GM04504 (cell line): Measurements from ENCODE around the gene AKR1C8.
"Not testable (repeated sequence)": the region's sequence is repeated elsewhere in the genome, so short reads cannot be mapped to it uniquely, and the experiment has no call there.

ENCODE experiments used
- DNase-seq: peaks from one replicate; pipeline ENCODE4 v3.0.0-alpha.2; 2012; ENCODE audit warnings: low read depth

The AKR1C8 gene

DNA sequence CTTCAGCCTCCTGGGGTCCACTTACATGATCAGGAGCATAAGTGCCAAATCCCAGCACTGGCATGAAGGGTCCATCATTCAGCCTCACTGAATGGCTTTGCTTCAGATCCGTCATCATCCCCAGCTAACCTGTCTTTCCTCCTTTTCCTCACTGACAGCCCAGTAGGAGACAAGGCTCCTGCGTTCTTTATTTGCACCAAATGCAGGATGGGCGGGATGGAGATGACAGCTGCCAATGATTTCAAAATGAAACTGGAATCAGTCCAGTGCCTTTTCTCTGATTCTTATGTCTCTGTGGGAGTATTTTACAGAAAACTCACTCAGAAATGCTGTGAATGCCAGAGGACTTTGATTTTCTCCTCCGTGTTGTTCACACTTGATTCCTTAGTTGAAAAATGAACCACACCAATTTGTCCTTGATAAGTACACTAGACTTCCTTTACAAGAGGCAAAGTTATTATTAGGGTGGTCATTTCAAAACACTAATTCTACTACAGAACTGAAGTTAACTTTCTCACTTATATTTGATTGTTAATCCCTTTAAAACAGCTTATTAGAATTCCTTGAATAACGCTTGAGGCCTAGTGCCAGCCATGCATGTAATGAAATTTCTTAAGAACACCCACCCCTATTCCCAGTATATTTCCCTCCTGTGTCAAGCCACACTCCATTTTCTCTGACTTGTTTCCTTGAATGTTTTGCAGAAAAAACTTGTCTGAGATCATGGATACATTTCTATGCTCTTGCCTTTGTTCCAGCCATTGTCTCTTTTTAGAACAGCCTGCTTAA lies at the start of gene AKR1C8:
TSS of gene AKR1C8 (minus strand) at position 164 of the 789 bp plus-strand sequence. CDS start at position 118, 46 bp downstream.
- no peak for DNase-seq

DNA sequence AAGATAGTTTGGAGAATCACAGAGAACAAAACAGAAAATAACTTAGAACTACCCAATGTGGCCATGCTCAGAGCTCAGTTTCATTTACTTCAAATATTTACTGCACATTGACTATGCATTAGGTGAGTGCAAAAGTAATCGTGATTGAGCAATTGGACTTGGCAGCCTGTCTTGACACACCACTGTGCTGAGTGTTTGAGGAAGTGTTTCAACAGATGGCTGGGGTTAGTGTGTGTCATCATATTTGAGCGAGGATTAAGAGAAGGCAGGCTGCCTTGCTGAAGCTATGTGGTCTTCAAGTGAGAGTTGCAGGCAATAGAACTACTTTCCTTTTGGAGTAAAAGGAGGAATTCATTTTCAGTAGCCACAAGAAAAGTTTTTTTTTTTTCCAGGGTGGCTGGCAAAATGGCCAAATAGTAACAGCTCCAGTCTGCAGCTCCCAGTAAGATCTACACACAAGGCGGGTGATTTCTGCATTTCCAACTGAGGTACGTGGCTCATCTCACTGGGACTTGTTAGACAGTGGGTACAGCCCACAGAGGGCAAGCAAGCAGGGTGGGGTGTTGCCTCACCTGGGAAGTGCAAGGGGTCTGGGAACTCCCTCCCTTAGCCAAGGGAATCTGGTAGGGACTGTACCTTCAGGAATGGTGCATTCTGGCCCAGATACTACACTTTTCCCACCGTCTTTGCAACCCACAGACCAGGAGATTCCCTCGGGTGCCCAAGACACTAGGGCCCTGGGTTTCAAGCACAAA lies 49.3 kb upstream of the AKR1C8 start:
- peak; percentile 22 for DNase-seq

DNA sequence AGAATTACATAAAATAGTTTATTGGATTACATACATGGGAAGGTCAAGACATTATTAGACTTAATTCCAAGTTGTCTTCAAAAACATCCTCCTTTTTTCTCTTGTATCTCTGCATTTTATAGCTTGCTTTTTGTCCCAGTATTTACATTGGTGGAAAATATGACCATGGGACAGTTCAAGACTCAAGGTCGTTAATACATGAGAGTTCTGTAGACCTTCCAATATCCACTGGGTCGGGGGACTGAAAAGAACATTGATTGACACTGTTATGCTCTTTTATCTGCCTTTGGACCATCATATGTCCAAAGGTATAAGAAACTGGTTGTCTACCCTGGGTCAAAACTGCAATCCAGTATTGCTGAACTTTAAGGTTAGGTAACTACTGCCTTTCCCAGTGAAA lies 48.4 kb upstream of the AKR1C8 start:
- DNase-seq, result no peak

DNA sequence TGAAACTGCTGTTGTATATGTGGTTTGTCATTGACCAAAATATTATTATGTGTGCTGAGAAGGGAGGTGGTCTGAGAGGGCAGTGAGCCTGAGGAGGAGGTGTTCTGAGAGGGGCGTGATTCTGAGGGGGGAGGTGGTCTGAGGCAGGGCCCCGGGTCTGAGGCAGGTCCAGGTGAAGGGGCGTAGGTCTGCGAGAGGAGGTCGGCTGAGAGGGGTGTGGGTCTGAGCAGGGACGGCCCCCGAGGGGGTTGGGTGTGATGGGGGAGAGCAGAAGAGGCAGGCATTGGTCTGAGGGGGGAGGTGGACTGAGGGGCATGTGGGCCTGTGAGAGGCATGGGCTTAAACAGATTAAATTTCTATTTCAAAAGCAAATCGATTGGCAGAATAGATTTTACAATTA lies 44.1 kb upstream of the AKR1C8 start:
- no peak for DNase-seq

DNA sequence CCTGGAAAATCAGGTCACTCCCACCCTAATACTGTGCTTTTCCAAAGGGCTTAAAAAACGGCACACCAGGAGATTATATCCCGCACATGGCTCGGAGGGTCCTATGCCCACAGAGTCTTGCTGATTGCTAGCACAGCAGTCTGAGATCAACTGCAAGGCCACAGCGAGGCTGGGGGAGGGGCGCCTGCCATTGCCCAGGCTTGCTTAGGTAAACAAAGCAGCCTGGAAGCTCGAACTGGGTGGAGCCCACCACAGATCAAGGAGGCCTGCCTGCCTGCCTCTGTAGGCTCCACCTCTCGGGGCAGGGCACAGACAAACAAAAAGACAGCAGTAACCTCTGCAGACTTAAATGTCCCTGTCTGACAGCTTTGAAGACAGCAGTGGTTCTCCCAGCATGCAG lies 38.0 kb upstream of the AKR1C8 start:
- not testable (repeated sequence) for DNase-seq

DNA sequence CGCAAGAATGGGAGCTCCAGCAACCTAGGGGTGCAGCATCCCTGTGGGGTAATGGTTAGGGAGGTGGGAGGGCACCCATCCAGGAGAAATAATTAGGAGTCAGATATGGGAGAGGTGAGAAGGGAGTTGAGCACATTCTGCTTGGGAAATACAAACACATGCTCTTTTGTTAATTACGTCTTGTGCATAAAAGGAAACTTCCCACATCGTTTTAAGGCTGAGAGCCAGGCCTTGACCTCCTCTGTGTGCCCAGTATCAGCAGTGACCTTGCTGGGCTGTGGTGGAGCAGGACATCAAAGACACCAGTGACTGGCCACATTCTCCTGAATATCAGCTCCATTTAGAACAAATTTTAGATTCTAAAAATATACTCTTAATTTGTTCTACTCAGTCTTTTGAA lies 34.3 kb upstream of the AKR1C8 start:
- no peak for DNase-seq

DNA sequence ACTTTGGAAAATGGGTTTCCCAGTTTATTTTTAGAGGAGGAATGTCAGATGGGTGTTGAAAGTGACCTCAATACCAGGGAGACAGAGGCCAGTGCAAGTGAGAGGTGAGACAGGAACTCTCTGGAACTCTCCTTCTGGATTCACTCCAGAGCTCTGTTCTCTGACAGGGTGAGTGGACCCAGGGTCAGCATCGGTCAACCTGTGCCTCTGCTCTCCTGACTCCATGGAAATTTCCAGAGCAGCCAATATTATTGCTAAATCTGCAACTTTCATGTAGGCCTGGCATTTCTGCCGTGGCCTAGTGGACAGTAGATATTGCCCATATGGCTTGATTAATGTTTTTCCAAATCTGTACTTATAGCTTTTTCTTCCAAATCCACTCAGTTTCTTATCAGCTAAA lies 31.9 kb upstream of the AKR1C8 start:
- DNase-seq, result no peak

DNA sequence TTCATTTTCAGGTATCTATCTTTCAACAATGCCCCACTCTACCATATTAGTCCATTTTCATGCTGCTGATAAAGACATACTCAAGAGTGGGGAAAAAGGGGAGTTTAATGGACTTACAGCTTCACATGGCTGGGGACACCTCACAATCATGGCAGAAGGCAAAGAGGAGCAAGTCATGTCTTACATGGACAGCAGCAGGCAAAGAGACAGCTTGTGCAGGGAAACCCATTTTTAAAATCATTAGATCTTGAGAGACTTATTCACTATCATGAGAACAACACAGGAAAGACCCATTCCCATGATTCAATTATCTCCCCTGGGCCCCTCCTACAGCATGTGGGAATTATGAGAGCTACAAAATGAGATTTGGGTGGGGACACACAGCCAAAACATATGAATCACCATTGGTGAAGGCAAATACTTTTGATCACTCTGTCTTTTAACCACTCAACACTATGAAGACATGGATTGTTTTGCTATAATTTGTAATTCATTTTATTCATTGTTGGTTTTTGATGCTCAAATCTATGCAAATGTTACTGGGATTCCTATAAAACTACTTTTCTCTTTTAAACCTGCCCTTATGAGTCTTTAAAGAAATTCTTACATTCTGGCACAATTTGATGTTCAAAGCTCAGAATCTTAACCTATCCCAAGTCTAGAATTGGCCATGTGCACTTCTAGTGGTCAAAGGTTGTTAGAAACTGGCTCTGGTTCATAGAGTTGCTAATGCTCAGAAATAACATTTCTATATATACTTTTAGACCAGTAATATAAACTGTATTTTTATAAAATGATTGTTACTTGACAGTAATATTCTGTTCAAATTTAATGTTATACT lies 27.0 kb upstream of the AKR1C8 start:
- DNase-seq, result no peak

DNA sequence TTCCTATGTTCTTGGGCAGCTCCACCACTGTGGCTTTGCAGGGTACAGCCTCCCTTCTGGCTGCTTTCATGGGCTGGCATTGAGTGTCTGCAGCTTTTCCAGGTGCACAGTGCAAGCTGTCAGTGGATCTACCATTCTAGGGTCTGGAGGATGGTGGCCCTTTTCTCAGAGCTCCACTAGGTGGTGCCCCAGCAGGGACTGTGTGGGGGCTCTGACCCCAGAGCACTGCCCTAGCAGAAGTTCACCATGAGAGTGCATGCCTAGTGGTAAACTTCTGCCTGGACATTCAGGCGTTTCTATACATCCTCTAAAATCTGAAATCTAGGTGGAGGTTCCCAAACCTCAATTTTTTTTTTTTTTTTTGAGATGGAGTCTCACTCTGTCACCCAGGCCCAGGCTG lies 25.3 kb upstream of the AKR1C8 start:
- DNase-seq, result not testable (repeated sequence)

DNA sequence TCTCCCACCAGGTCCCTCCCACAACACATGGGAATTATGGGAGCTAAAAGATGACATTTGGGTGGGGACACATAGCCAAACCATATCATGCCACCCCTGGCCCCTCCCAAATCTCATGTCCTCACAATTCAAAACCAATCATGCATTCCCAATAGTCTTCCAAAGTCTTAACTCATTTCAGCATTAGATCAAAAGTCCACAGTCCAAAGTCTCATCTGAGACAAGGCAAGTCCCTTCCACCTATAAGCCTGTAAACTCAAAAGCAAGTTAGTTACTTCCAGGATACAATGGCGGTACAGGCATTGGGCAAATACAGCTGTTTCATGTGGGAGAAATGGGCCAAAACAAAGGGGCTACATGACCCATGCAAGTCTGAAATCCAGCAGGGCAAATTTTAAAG lies 24.8 kb upstream of the AKR1C8 start:
- DNase-seq, result not testable (repeated sequence)

DNA sequence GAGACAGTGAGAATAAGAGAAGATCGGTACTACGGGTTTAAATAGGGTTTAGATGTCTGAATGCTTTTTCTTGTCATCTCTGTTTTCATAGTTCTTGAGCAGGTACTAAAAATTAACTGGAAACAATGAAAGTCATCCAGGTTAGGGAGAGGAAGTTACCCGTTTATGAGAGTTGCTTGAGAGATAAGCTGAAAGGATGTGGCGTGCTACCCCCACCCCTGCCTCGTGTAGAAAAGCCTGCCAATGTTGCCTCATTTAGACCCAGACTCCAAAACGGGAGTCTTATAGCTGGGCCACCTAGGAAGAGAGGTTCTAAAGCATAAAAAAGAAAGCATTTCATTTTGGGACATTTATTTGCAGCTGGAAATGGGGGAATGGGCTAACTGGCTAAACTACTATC lies 21.8 kb upstream of the AKR1C8 start:
- no peak for DNase-seq

DNA sequence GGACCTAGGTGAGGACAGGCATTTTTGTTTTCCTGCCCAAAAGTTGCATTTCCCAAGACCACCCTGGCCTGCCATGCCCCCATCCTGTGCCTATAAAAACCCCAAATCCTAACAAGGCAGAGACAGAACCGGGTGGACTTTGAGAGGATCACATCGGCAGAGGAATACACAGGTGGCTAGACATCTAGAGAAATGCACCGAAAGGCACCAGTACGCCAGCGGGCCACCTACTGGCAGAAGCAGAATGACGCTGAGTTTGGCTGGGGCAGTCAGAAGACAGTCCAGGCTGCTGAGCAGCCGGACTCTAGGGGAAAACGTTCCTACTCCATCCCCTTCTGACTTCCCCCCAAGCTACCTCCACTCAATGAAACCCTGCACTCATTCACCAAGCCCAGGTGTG lies 14.4 kb upstream of the AKR1C8 start:
- no peak for DNase-seq

DNA sequence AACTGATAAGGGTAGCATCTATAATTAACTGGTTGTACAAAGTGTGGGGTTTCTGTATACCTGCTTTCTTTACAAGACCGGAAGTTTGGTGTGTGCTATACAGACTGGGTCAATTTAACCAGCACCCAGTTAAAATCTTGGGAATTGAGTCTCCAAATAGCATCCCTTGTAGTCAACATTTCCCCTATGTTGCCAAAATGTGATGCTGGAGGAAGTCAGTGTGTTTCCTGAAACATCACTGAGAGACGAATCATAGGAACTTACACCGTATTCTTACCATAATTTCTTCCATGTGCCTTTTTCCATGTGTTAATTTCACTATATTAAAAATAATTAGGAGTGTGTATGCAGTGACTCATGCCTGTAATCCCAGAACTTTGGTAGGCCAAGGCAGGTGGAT lies 13.4 kb upstream of the AKR1C8 start:
- no peak for DNase-seq

DNA sequence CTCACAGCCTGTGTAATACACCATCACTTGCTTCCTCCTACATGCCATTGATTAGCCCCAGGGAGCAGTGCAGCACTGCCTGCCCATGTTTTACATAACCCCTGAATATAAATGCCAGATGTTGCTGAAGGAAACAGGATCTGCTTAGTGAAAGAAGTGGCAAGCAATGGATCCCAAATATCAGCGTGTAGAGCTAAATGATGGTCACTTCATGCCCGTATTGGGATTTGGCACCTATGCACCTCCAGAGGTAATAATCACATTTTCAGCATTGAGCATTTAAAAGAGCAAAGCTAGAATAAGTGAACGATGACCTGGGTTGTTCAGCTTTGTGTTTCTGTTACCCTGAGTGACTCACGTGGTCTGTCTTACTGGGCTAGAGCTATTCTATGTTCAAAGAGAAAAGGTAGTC lies 11.8 kb upstream of the AKR1C8 start, which contains the start of gene AKR1C4:
TSS of gene AKR1C4 (plus strand) at position 136 of the 412 bp plus-strand sequence. CDS start at position 167, 31 bp downstream.
- no peak for DNase-seq

DNA sequence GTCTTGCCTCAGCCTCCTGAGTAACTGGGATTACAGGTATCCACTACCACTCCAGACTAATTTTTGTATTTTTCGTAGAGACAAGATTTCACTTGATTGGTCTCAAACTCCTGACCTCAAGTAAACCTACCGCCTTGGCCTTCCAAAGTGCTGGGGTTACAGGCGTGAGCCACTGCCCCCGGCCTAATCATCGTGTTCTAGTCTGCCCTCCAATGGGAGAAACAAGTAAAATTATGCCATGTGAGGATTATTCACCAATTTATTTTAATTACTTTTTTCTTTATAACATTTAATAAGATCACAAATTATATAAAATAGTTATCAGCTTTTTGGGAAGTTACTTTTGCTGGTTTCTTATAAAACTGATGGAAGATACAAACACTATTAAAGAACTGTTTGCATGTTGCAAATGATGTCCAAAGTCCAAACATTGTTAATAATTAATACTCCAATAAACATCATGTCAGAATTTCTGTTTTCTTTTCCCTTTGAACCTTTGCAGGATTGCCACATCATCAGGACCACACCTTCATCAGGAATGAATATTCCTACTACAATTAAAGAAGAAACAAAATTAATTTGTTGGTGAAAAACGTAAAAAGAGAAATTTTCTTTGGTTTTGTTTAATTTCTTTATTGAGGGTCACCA lies 10.9 kb upstream of the AKR1C8 start:
- DNase-seq, result no peak

DNA sequence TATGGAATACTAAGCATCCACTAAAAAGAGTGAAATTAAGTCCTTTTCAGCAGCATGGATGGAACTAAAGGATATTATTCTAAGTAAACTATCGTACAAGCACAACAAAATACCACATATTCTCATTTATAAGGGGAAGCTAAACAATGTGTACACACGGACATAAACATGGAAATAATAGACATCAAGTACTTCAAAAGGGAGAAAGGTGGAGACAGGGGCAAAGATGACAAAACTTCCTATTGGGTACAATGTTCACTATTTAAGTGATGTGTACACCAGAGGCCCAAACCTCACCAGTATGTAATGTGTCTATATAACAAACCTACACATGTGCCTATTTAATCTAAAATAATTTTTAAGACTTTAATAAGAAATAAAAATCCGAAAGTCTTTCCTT lies 9.5 kb upstream of the AKR1C8 start:
- DNase-seq, result no peak

DNA sequence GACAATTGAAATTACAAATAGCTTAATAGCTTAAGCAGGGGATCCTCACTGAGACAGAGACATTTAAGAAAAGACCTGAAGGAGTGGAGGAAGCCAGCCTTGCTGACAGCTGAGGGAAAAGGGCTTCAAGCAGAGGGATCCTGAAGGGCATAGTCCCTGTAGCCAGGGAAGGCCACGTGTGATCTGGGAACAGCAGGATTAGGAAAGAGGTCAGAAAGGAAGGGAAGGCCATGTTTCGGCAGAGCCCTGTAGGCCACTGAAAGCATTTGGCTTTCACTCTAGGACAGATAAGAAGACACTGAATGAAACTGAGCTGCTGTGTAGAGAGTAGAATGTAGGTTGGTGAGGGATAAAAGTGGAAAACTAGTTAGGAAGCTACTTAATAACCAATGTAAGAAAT lies 3.4 kb upstream of the AKR1C8 start:
- DNase-seq, result no peak

DNA sequence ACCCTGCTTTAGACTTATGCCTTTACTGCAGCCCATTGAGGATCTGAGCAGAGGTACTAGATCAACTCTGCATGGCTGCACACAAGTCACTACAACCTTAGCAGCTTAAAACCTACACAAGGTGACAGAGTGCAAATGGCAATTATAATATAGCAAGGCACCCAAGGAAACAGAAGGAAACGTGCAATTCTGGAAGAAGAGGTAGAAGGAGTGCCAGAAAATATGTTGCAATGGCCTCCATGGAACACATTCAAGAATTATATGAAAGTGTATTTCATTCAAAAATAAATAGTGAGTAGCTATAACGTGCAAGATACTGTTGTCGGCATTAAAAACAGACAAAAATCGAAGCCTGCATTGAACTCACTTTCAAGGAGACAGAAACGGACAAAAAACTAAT lies 2.9 kb upstream of the AKR1C8 start:
- DNase-seq, result no peak

DNA sequence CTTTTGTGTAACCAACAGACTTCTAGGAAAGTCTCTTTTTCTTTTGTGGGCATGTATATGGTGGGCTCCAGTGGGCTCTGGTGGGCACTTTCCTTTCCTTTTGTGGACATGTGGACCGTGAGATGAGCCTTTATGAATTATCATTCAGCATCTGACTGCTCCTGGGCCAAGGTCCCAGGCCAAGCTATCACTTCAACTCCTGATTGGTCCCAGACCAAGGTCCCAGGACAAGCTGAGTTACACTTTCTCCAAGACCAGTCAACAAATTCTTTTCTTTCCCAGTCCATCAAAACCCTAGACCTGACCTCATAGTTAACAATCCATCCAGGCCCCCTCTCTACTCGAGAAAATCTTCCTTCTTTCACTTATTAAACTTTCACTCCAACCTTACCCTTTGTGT lies 1.0 kb downstream of the AKR1C8 start:
- DNase-seq, result no peak

DNA sequence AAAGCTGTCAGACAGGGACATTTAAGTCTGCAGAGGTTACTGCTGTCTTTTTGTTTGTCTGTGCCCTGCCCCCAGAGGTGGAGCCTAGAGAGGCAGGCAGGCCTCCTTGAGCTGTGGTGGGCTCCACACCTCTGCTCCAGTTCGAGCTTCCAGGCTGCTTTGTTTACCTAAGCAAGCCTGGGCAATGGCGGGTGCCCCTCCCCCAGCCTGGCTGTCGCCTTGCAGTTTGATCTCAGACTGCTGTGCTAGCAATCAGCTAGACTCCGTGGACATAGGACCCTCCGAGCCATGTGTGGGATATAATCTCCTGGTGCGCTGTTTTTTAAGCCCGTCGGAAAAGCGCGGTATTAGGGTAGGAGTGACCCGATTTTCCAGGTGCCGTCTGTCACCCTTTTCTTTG lies 4.4 kb downstream of the AKR1C8 start:
- not testable (repeated sequence) for DNase-seq

DNA sequence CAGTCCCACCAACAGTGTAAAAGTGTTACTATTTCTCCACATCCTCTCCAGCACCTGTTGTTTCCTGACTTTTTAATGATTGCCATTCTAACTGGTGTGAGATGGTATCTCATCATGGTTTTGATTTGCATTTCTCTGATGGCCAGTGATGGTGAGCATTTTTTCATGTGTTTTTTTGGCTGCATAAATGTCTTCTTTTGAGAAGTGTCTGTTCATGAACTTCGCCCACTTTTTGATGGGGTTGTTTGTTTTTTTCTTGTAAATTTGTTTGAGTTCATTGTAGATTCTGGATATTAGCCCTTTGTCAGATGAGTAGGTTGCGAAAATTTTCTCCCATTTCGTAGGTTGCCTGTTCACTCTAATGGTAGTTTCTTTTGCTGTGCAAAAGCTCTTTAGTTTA lies 9.4 kb downstream of the AKR1C8 start:
- not testable (repeated sequence) for DNase-seq

DNA sequence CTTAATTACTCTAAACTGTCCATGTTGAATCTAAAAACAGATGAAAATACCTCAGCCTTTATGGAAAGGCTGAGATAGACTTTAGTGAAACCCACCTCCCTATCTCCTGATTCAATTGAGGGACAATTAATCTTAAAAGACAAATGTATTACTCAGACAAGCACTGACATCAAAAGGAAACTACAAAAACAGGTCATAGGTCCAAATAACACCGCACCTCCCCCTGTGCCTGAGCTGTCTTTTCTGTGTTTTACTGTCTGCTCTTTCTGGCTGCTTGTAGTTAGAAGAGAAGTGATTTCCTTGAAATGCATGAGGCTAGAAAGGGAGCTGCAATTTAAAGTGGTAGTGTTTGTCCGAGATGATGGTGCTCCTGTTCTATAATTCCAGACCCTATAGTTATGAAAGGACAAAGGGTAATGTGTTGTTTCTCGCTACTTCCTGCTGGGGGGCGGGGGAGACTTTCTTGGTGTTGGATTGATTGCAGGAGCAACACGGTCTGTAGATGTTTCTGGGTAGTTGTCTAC lies 16.0 kb downstream of the AKR1C8 start:
- DNase-seq, result no peak
